BJ (cell line): ENCODE measurements around the gene SUPT4H1. TPM values are rescaled to one million over a fixed set of nuclear protein-coding genes. Genes with fewer than 3 reads are reported as not detected.

Experiments
- CTCF ChIA-PET: fragments of 350-600 bp; formaldehyde crosslinking; extraction: SDS; loops from one replicate; lab custom pipeline; 2021; ENCODE audit warnings: antibody characterized with exemption, inconsistent platforms; lab: Yijun Ruan, JAX
- POLR2A ChIA-PET: fragments of 300-600 bp; sonication (Branson Sonifier 250); formaldehyde crosslinking; extraction: SDS; loops from one replicate; lab custom pipeline; 2021; ENCODE audit warnings: antibody characterized with exemption; lab: Charles Lee
- DNase-seq: peaks from one replicate; pipeline ENCODE4 v3.0.0-alpha.2; 2011; ENCODE audit warnings: low read depth
- H3K27me3 ChIP-seq: 2 replicates; pipeline ENCODE4 v1.6.0; 2011; ENCODE audit warnings: low read length; ENCODE audit not compliant: control insufficient read depth, insufficient read depth
- H3K36me3 ChIP-seq: 2 replicates; pipeline ENCODE4 v1.5.1; 2011; ENCODE audit warnings: low read length; ENCODE audit not compliant: control insufficient read depth, insufficient read depth
- H3K4me3 ChIP-seq: 2 replicates; pipeline ENCODE4 v1.5.1; 2011; ENCODE audit warnings: low read depth, mild to moderate bottlenecking, control low read depth, low read length
- CTCF ChIP-seq: IDR thresholded peaks from 2 replicates; pipeline ENCODE4 v1.5.1; 2011; ENCODE audit warnings: low read depth, mild to moderate bottlenecking, control low read depth, inconsistent platforms, low read length, moderate library complexity; ENCODE audit not compliant: insufficient read depth
- polyA plus RNA-seq: library from polyadenylated mRNA; depleted of rRNA; stranded (reverse); fragments of >200 nt; gene quantifications from 2 replicates; pipeline ENCODE4 v1.2.3, GENCODE V29; 2011

Gene SUPT4H1
- polyA plus RNA-seq, 1 experiment, result 145 TPM

- Histone ChIP-seq H3K36me3 (no peaks in the 10 kb centered on the region), H3K27me3 (no peaks in the 10 kb centered on the region), H3K4me3 (no peak overlapping the region)
- TF ChIP-seq CTCF, result no peak
- ChIA-PET CTCF (interaction anchor here (0.7 to 6.3 kb wide), 5 partner anchors 10 to 133 kb away, joined by 3 to 95 read pairs (median 25); partner anchors contain the start of gene RNF43), POLR2A (no interaction called here)
- no peak for DNase-seq
These were observed 37.9 kb downstream of the SUPT4H1 start for GRCh38 chr17:58313815-58314705.

- ChIA-PET CTCF (interaction anchor here (1.1 to 3.6 kb wide), 4 partner anchors 9 to 135 kb away, joined by 3 to 25 read pairs (median 6); no protein-coding TSS in a partner anchor), POLR2A (no interaction called here)
- Histone ChIP-seq H3K27me3 (no peaks in the 10 kb centered on the region), H3K4me3 (no peak overlapping the region), H3K36me3 (no peaks in the 10 kb centered on the region)
- DNase-seq, result no peak
- TF ChIP-seq CTCF, result no peak
These were observed 39.2 kb downstream of the SUPT4H1 start for GRCh38 chr17:58312829-58313228.

- DNase-seq, result no peak
- H3K4me3 ChIP-seq, result no peak overlapping the region
- no peaks in the 10 kb centered on the region for H3K27me3 ChIP-seq
- H3K36me3 ChIP-seq, result no peaks in the 10 kb centered on the region
- ChIA-PET CTCF (interaction anchor here (1.3 to 3.6 kb wide), 4 partner anchors 8 to 136 kb away, joined by 4 to 25 read pairs (median 6); partner anchors contain the start of gene RNF43), POLR2A (no interaction called here)
- no peak for TF ChIP-seq CTCF
These were observed 39.9 kb downstream of the SUPT4H1 start for GRCh38 chr17:58312021-58312630.

GRCh38 chr17:58311429-58311894, 40.5 kb downstream of the SUPT4H1 start:
- no peak for DNase-seq
- H3K4me3 ChIP-seq, result no peak overlapping the region
- H3K27me3 ChIP-seq, result no peaks in the 10 kb centered on the region
- no peak for TF ChIP-seq CTCF
- ChIA-PET CTCF (interaction anchor here (1.3 to 3.6 kb wide), 4 partner anchors 7 to 136 kb away, joined by 4 to 25 read pairs (median 6); partner anchors contain the start of gene RNF43), POLR2A (no interaction called here)
- H3K36me3 ChIP-seq, result no peaks in the 10 kb centered on the region
